Ovary (tissue), 9 donors: ENCODE measurements around the gene PLCB1. TPM values are rescaled to one million over a fixed set of nuclear protein-coding genes. Genes with fewer than 3 reads are reported as not detected.

Experiments
- DNase-seq, 5 donors: peaks; one replicate each; pipeline ENCODE4 v3.0.0-alpha.2; 2019 to 2020
- H3K27ac ChIP-seq, 2 donors: fragments of 200-600 bp; one replicate each; pipeline versions ENCODE4 v1.5.1 to v1.8.0; 2019 to 2022
- H3K27me3 ChIP-seq: fragments of 200-600 bp; one replicate; pipeline ENCODE4 v1.8.0; 2022
- H3K36me3 ChIP-seq: fragments of 200-600 bp; sonication (generic); one replicate; pipeline ENCODE4 v1.5.1; 2019
- H3K4me1 ChIP-seq: one replicate; pipeline ENCODE4 v1.8.1; 2013; ENCODE audit warnings: mild to moderate bottlenecking, moderate library complexity; ENCODE audit not compliant: insufficient read depth
- H3K4me3 ChIP-seq: fragments of 200-600 bp; sonication (generic); one replicate; pipeline ENCODE4 v1.5.1; 2017
- H3K9me3 ChIP-seq, 2 donors: fragments of 200-600 bp in 1 of 2; sonication (generic) in 1 of 2; one replicate each; pipeline versions ENCODE4 v1.5.1 to v1.8.1; 2013 to 2019; ENCODE audit warnings: mild to moderate bottlenecking in 1 of 2, moderate library complexity in 1 of 2
- EP300 ChIP-seq: sonication (generic); formaldehyde crosslinking; IDR thresholded peaks from one replicate; pipeline ENCODE4 v1.6.1; 2017; ENCODE audit warnings: antibody characterized with exemption
- POLR2A ChIP-seq: fragments of 450-650 bp; IDR thresholded peaks from one replicate; pipeline ENCODE4 v1.6.1; 2017; ENCODE audit warnings: antibody characterized with exemption, mild to moderate bottlenecking, moderate library complexity
- WGBS, 3 donors: extraction: QIAGEN DNeasy Blood & Tissue Kit in 1 of 3; methylation state at CpG; one replicate each; pipeline versions ENCODE4 v1.1.5 to v1.1.7; 2013 to 2017; 5-methylcytosine and 5-hydroxymethylcytosine counted together
- intact Hi-C, 4 donors: fragments of 100-400 bp; cut with DNase I; formaldehyde crosslinking; loops; one replicate each; pipeline versions ENCODE4 v1.11.0 to v1.15.1; 2022 to 2023
- polyA plus RNA-seq, 2 donors: library from polyadenylated mRNA; stranded (reverse); fragments of 200-250 nt in 1 of 2; fragments of 350-450 nt in 1 of 2; fragmentation: Illumina TruSeq in 1 of 2; extraction: RNeasy Lipid Tissue Mini Kit (QIAGEN cat#74804) in 1 of 2; gene quantifications; one replicate each; pipeline ENCODE4 v1.2.3, GENCODE V29; 2013 to 2014
- total RNA-seq, 7 donors: library from RNA; depleted of rRNA in 2 of 7; stranded (reverse); fragments of >200 nt in 2 of 7; fragmentation: NEBNext Ultra II Directional in 3 of 7; extraction: Animal tissue kit (Norgen Biotek cat#: 25700) in 3 of 7; gene quantifications; one replicate each; pipeline versions ENCODE4 v1.1.0 to v1.2.4, GENCODE V29; 2016 to 2023
- TF ChIP-seq, protein P1 (sequence below), 3 donors: fragments of 450-650 bp in 2 of 3; fragments of 200-600 bp in 1 of 3; IDR thresholded peaks; one replicate each; pipeline versions ENCODE4 v1.5.1 to v1.8.0; 2016 to 2022; ENCODE audit warnings: antibody characterized with exemption in 3 of 3, mild to moderate bottlenecking in 1 of 3
- donor health status: DM: no; HTN: no; CAD: no; lungs with moderate emphysema.
- donor health status: DM: no; HTN: no; CAD: no.
- donor health status: Bipolar disorder and iron deficiency.
- donor health status: DM: yes; HTN: yes; CAD: no.
- donor health status: DM: no; HTN: no; CAD: no.
- donor health status: DM: yes; HTN: yes; CAD: no.

PLCB1 gene
- total and polyA plus RNA-seq, 9 donors: 2.9 to 29.5 (median 9.0) TPM

DNA sequence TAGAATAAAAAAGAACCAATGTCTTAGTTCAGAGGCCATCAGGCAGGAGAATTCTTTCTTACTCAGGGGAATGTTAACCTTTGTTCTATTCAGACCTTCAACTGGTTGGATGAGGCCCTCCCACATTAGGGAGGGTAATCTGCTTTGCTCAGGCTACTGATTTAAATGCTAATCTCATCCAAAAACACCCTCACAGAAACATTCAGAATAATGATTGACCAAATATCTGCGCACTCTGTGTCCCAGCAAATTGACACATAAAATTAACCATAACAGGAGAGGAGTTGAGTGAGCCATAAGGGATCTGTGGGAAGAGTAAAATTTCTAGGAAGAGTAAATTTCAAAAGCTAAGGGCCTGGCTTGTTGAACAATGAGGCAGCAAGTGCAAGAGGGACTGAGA is 702.8 kb downstream of the PLCB1 start:
- Histone ChIP-seq H3K27ac (no peak overlapping the region), H3K4me3 (no peak overlapping the region), H3K4me1 (no peaks in the 10 kb centered on the region), H3K27me3 (no peaks in the 10 kb centered on the region), H3K36me3 (no peaks in the 10 kb centered on the region), H3K9me3 (no peaks in the 10 kb centered on the region)
- DNase-seq: no peak
- TF ChIP-seq, protein P1, sequence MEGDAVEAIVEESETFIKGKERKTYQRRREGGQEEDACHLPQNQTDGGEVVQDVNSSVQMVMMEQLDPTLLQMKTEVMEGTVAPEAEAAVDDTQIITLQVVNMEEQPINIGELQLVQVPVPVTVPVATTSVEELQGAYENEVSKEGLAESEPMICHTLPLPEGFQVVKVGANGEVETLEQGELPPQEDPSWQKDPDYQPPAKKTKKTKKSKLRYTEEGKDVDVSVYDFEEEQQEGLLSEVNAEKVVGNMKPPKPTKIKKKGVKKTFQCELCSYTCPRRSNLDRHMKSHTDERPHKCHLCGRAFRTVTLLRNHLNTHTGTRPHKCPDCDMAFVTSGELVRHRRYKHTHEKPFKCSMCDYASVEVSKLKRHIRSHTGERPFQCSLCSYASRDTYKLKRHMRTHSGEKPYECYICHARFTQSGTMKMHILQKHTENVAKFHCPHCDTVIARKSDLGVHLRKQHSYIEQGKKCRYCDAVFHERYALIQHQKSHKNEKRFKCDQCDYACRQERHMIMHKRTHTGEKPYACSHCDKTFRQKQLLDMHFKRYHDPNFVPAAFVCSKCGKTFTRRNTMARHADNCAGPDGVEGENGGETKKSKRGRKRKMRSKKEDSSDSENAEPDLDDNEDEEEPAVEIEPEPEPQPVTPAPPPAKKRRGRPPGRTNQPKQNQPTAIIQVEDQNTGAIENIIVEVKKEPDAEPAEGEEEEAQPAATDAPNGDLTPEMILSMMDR (IDR thresholded peaks at IDR 0.05): no peak
- TF ChIP-seq EP300 (no peak), POLR2A (no peak)
- WGBS, 3 donors: 60 to 73% (median 71%) methylated on average over 1 of the region's 1 CpG
- intact Hi-C loops: no loop called here

DNA sequence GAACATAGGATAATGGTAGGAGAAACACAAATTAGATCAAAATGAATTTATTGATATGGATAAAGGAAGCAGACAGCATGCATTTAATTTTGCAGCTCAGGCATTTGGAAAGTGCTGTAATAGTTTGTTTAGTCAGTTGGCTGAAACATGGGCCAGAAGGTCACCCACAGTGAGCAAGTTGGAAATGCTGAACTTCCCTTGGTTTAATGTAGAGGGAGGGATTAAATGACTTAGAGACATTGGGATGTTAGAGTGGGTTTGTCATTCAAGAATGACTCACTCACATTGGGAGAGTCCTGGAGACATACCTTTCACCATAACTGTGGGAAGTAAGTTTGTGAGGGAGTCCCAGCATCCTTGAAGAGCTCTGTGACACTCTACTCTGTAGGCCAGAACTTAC is 705.3 kb downstream of the PLCB1 start:
- no peak for DNase-seq
- Histone ChIP-seq H3K27ac (no peak overlapping the region), H3K9me3 (no peaks in the 10 kb centered on the region), H3K27me3 (no peaks in the 10 kb centered on the region), H3K4me1 (no peaks in the 10 kb centered on the region), H3K36me3 (no peaks in the 10 kb centered on the region), H3K4me3 (no peak overlapping the region)
- TF ChIP-seq, protein P1 (IDR thresholded peaks at IDR 0.05): no peak
- no peak for TF ChIP-seq POLR2A
- TF ChIP-seq EP300: no peak
- intact Hi-C loops: no loop called here

DNA sequence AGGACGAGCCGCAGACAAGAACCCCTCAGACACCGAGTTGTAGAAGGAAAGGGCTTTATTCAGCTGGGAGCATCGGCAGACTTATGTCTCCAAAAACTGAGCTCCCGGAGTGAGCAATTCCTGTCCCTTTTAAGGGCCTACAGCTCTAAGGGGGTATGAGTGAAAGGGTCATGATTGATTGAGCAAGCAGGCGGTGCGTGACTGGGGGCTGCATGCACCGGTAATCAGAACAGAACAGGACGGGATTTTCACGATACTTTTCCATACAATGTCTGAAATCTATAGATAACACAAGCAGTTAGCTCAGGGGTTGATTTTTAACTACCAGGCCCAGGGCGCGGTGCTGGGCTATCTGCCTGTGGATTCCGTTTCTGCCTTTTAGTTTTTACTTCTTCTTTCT is 710.5 kb downstream of the PLCB1 start:
- no peak for DNase-seq
- TF ChIP-seq, protein P1 (IDR thresholded peaks at IDR 0.05): no peak
- no peak for TF ChIP-seq POLR2A
- no peak for TF ChIP-seq EP300
- Histone ChIP-seq H3K4me1 (no peaks in the 10 kb centered on the region), H3K4me3 (no peak overlapping the region), H3K27me3 (no peaks in the 10 kb centered on the region), H3K36me3 (no peaks in the 10 kb centered on the region), H3K9me3 (no peaks in the 10 kb centered on the region), H3K27ac (no peak overlapping the region)
- intact Hi-C loops: no loop called here
- WGBS, 3 donors: 92 to 95% (median 94%) methylated on average over 13 of the region's 13 CpGs

DNA sequence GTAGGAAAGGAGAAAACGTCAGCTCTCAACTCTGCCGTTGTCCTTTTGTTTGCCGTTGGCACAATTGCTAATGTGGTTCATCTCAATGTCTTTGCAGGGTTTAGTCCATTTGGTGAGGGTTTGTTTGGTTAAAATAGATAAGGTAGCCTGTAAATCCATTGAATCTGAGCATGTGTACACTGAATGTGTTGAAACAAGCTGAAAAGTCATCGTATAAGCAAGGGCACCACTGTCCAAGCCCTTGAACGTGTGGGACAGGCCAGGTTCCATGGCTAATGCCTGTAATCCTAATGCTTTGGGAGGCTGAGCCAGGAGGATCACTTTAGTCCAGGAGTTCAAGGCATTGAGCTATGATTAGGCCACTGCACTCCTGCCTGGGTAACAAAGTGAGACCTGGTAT is 712.1 kb downstream of the PLCB1 start:
- Histone ChIP-seq H3K36me3 (no peaks in the 10 kb centered on the region), H3K4me3 (no peak overlapping the region), H3K9me3 (no peaks in the 10 kb centered on the region), H3K27ac (no peak overlapping the region), H3K27me3 (no peaks in the 10 kb centered on the region), H3K4me1 (no peaks in the 10 kb centered on the region)
- no peak for DNase-seq
- intact Hi-C loops: no loop called here
- 91 to 94% (median 93%) methylated on average over 5 of the region's 5 CpGs for WGBS, 3 donors
- TF ChIP-seq POLR2A (no peak), EP300 (no peak)

DNA sequence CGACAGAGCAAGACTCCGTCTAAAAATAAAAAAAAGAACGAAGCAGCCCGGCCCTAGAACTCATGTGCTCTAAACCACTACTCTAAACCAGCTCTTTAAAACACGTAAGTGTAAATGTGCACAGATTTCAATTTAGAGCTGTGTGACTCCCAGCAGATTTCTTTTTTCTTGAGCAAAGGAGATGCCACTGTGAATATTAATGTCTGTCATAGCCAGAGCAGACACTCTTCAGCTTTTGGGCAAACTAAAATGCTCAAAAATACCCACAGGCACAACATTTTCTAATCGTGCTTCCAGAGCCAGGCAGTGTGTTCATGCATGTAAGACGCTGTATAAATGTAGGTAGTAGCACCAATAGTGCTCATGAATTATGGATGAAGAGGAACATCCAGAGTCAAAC is 717.9 kb downstream of the PLCB1 start:
- Histone ChIP-seq H3K36me3 (no peaks in the 10 kb centered on the region), H3K9me3 (no peaks in the 10 kb centered on the region), H3K27ac (no peak overlapping the region), H3K4me3 (no peak overlapping the region), H3K27me3 (no peaks in the 10 kb centered on the region), H3K4me1 (peaks cover 4% of the 10 kb centered on the region)
- no peak for DNase-seq
- intact Hi-C loops: loop anchor here in 1 of 4 donors (10.0 kb wide), 1 partner anchor 215 kb away; the partner anchor contains the start of gene PLCB4
- 88 to 94% (median 93%) methylated on average over 7 of the region's 7 CpGs for WGBS, 3 donors
- TF ChIP-seq POLR2A: no peak
- no peak for TF ChIP-seq EP300
- TF ChIP-seq, protein P1 (IDR thresholded peaks at IDR 0.05): no peak
